GM18861 (cell line): ENCODE results near the gene MICALL1.

ENCODE experiments used
- ATAC-seq: cut with Tn5 transposase; IDR thresholded peaks from one replicate; pipeline ENCODE4 v1.9.1; 2021; ENCODE audit not compliant: unreplicated experiment

MICALL1 gene

GRCh38 chr22:37981282-37982011, 75.3 kb downstream of the MICALL1 start:
- no peak for ATAC-seq

DNA sequence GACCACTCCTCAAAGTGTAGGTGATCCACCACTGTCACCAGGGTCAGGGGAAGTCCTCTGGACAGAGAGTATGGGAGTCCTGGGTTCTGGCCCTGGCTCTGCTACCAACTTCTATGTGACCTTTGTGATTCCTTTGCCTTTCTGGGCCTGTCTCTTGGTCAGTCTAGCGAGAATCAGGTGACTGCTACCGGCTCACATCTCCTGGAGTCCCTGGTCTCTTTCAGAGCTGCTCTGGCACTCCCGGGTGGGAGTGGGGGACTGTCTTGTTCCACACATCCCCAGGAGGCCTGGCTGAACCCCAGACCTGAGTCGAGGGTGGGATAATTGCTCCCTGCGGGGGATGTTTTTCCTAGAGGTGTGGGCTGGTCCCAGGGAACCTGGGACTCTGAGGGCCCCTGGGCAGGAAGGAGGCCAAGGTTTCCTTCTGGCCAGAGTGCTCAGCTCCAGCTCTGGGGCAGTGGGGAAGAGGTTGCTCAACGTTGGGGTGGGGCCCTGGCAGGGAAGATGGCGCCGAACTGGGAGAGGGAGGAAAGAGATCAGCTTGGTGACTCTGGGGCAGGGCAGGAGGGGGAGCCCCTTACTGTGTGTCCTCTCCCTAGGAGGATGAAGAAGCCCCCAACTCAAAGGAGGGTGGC, 76.2 kb downstream of the MICALL1 start:
- no peak for ATAC-seq

- ATAC-seq = no peak
Observed at GRCh38 chr22:37982938-37983859, 77.1 kb downstream of the MICALL1 start.

GRCh38 chr22:37983860-37984791, 78.0 kb downstream of the MICALL1 start, which contains the start of gene SOX10:
SOX10 (minus strand) TSS chr22:37984555; CDS start chr22:37983784, 771 bp downstream.
- ATAC-seq = no peak

DNA sequence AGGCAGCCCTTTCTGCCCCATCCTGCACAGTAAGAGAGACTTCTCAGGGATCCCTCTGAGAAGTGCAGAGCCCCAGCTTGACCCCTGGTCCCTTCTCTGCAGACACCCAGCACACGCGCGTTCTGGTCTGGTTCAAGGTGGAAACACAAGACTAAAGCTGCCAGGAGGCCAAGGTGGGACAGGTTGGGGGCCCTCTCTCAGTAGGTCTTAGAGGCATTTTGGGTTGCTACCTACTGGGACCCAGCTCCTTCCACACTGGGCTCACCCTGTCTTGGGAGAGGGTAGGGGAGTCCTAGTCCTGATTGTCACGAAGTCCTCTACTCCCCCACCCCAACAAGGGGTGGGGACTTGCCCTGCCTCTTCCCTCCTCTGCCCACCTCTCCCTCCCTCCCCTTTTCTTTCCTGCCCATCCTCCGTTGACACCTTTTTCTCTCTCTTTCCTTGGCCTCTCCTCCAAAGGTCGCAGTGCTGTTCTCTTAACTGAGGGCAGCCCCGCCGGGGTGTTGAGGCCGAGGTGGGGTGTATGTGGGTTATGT, 79.0 kb downstream of the MICALL1 start:
- ATAC-seq = no peak

DNA sequence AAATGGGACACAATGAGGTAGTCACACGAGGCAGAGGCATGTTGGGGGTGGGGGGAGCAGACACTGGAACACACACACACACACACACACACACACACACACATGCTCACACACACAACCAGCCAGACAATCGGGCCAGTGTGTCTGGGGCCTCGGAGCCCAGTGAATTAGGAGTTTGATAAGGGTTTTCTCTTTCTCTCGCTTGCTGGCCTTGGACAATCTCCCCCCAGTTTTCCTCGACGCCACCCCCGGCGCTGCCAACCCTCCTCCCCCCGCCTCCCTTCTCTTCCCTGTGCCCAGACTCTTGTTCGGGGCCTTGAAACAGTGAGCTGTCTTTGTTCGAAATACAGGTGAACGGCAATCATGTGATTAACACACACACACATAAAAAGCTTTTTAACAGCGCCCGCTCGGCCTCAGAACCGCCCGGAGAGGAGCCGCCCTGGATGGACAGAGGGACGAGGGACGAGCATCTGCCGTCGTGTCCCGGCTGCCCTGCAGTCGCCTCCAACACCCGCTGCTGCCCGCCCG, 79.7 kb downstream of the MICALL1 start:
- ATAC-seq = no peak

DNA sequence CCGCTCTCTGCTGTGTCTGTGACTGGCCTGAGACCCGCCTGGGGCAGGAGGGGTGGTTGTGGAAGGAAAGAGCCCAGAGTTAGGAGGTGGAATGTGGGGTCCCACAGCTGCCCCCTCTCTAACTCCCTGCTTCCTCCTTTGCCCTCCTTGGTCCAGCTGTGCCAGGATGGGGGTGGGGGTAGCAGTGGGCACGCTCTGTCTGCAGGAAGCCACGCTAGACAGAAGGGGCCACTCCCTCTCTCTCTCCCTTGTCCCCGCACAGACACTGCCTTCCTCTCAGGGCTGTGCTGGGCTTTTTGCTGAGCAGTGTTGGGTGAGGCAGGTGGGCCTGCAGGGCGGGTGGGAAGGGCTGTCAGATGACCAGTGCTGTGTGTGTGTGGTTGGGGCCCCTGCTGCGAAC, 80.3 kb downstream of the MICALL1 start:
- no peak for ATAC-seq

- no peak for ATAC-seq
Observed at GRCh38 chr22:37989146-37990045, 83.3 kb downstream of the MICALL1 start.

DNA sequence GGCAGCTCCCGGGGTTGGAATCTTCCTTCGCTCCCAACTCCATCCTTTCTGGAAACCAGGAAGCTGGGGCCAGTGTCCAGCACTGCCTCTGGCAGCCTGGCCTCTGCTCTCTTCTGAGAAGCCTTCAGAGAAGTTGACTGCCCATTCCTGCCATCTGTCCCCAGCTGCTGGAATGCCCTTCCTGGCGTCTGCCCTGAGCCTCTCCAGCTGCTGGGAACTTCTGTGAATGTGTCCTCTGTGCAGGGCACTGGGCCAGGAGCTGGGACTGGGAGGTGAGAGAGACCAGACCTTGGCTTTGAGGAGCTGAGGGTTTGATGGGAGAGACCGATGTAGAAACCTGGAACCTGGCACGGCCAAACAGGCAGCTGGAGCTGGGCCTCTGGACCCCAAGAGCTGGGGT, 84.2 kb downstream of the MICALL1 start:
- ATAC-seq = no peak

DNA sequence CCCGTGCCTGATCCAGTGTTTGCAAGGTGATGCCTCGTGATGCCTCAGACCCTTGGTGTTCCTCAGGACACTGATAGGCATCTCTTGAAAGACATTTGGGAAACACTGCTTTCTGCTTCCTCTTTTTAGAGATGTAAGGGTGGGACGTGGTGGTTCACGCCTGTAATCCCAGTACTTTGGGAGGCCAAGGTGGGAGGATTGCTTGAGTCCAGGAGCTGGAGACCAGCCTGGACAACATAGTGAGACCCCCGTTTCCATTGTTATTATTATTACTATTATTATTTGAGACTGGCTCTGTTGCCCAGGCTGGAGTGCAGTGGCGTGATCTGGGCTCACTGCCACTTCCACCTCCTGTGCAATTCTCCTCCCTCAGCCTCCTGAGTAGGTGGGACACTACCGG, 84.8 kb downstream of the MICALL1 start:
- ATAC-seq = no peak

DNA sequence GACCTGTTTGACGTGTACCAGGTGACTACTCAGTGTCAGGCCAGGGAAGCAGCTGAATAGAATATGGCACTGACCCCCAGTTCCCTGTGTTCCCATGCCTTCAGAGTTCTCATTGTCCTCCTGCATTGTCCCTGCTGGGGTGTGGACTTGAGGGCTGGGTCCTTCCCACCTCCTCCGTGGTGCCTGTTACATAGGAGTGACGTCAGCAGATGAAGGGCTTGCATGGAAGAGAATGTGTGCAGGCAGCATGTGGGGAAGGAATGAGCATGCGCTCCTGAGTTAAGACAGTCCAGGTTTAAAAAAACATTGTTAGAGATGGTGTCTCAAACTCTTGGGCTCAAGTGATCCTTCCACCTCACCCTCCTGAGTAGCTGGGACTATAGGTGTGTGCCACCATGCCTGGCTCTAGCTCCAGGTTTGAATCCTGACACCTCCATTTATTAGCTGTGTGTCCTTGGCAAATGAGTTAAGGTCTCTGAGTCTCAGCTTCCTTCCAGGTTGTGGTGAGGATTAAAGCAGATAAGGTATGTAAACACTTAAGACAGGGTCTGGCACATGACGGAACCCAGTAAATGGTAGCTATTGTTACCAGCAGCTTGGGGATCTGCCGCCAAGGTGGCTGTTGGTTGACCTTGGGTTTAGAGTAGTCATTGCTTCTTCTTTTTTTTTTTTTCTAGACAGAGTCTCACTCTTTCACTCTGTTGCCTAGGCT, 85.8 kb downstream of the MICALL1 start:
- no peak for ATAC-seq
